Endodermal cell (in vitro differentiated cells): Measurements from ENCODE around the gene HYDIN. TPM values are rescaled to one million over a fixed set of nuclear protein-coding genes. Genes with fewer than 3 reads are reported as not detected.

Source experiments
- DNase-seq: peaks from one replicate; pipeline ENCODE4 v3.0.0-alpha.2; 2017
- H3K27ac ChIP-seq: 2 replicates; pipeline ENCODE4 v1.5.1; 2013; ENCODE audit warnings: mild to moderate bottlenecking, low read depth, low read length, moderate library complexity
- H3K27me3 ChIP-seq: 2 replicates; pipeline ENCODE4 v1.6.1; 2013; ENCODE audit warnings: mild to moderate bottlenecking, low read length, moderate library complexity; ENCODE audit not compliant: insufficient read depth, control insufficient read depth, poor library complexity, severe bottlenecking
- H3K36me3 ChIP-seq: 2 replicates; pipeline ENCODE4 v1.7.0; 2013; ENCODE audit warnings: mild to moderate bottlenecking, low read length, moderate library complexity; ENCODE audit not compliant: control insufficient read depth, insufficient read depth
- H3K4me1 ChIP-seq: one replicate; pipeline ENCODE4 v1.7.0; 2013; ENCODE audit warnings: low read length; ENCODE audit not compliant: control insufficient read depth, insufficient read depth
- H3K4me3 ChIP-seq: 2 replicates; pipeline ENCODE4 v1.5.1; 2013; ENCODE audit warnings: mild to moderate bottlenecking, low read length, moderate library complexity
- H3K9ac ChIP-seq: 2 replicates; pipeline ENCODE4 v1.6.1; 2013; ENCODE audit warnings: mild to moderate bottlenecking, low read length, moderate library complexity; ENCODE audit not compliant: poor library complexity, severe bottlenecking; ENCODE audit errors: extremely low read depth
- H3K9me3 ChIP-seq: 2 replicates; pipeline ENCODE4 v1.6.1; 2013; ENCODE audit warnings: mild to moderate bottlenecking, low read length, moderate library complexity; ENCODE audit not compliant: control insufficient read depth
- H3K27ac Mint-ChIP-seq: 2 replicates; pipeline ENCODE4 v1.8.0; 2020; ENCODE audit warnings: mixed read lengths
- H3K27me3 Mint-ChIP-seq: 2 replicates; pipeline ENCODE4 v1.8.0; 2021; ENCODE audit warnings: mild to moderate bottlenecking, mixed read lengths; ENCODE audit not compliant: insufficient read depth
- H3K36me3 Mint-ChIP-seq: 2 replicates; pipeline ENCODE4 v1.8.0; 2020; ENCODE audit warnings: low read depth, mixed read lengths
- H3K4me1 Mint-ChIP-seq: 2 replicates; pipeline ENCODE4 v1.8.0; 2020; ENCODE audit warnings: mixed read lengths
- H3K4me3 Mint-ChIP-seq: 2 replicates; pipeline ENCODE4 v1.8.0; 2020; ENCODE audit warnings: mild to moderate bottlenecking, moderate library complexity, mixed read lengths
- H3K9me3 Mint-ChIP-seq: 2 replicates; pipeline ENCODE4 v1.8.0; 2020; ENCODE audit warnings: mild to moderate bottlenecking, mixed read lengths
- CTCF ChIP-seq: fragments of 200-600 bp; sonication (generic); conservative IDR thresholded peaks from 2 replicates; pipeline ENCODE4 v1.5.0; 2021; ENCODE audit warnings: antibody characterized with exemption, mild to moderate bottlenecking
- WGBS, 2 experiments: methylation state at CpG; one replicate each; pipeline versions ENCODE4 v1.1.5 to v1.1.7; 2013; ENCODE audit warnings: missing lambda C conversion rate in 2 of 2, mixed read lengths in 1 of 2; ENCODE audit not compliant: insufficient coverage in 1 of 2, insufficient read length in 1 of 2; 5-methylcytosine and 5-hydroxymethylcytosine counted together
- total RNA-seq, 2 donors: library from RNA; stranded (reverse); fragmentation: NEBNext Ultra II Directional in 1 of 2; extraction: Animal tissue kit (Norgen Biotek cat#: 25700) in 1 of 2; gene quantifications; 2 replicates in 1 of 2; 3 replicates in 1 of 2; pipeline ENCODE4 v1.2.1, GENCODE V29; 2021

The HYDIN gene
- total RNA-seq, 2 donors from 2014 or later = 6.4 to 7.7 TPM

GRCh38 chr16:70782237-70782636 is 448.3 kb downstream of the HYDIN start:
- Histone ChIP-seq H3K4me1 (no peaks in the 10 kb centered on the region), H3K9ac (no peak overlapping the region), H3K36me3 (peaks cover 83% of the 10 kb centered on the region), H3K4me3 (no peak overlapping the region), H3K9me3 (peaks cover 8% of the 10 kb centered on the region), H3K27me3 (no peaks in the 10 kb centered on the region), H3K27ac (no peak overlapping the region)
- H3K4me3 Mint-ChIP-seq = no peak overlapping the region
- H3K27me3 Mint-ChIP-seq = no peaks in the 10 kb centered on the region
- peaks cover 79% of the 10 kb centered on the region for H3K36me3 Mint-ChIP-seq
- no peak for DNase-seq
- peaks cover 5% of the 10 kb centered on the region for H3K9me3 Mint-ChIP-seq
- no peak overlapping the region for H3K27ac Mint-ChIP-seq
- TF ChIP-seq CTCF = no peak
- WGBS, 2 experiments = 91 to 100% methylated on average over 1 to 3 of the region's 3 CpGs
- no peaks in the 10 kb centered on the region for H3K4me1 Mint-ChIP-seq

- DNase-seq = no peak
- Mint-ChIP-seq H3K4me1 (no peaks in the 10 kb centered on the region), H3K9me3 (peaks cover 5% of the 10 kb centered on the region), H3K36me3 (peaks cover 80% of the 10 kb centered on the region), H3K4me3 (no peak overlapping the region), H3K27me3 (no peaks in the 10 kb centered on the region), H3K27ac (no peak overlapping the region)
- no peak overlapping the region for H3K9ac ChIP-seq
- H3K4me1 ChIP-seq = no peaks in the 10 kb centered on the region
- H3K4me3 ChIP-seq = no peak overlapping the region
- H3K27ac ChIP-seq = no peak overlapping the region
- no peak for TF ChIP-seq CTCF
- WGBS, 2 experiments = 96 to 98% methylated on average over 8 to 14 of the region's 14 CpGs
- H3K9me3 ChIP-seq = peaks cover 8% of the 10 kb centered on the region
- peaks cover 87% of the 10 kb centered on the region for H3K36me3 ChIP-seq
- H3K27me3 ChIP-seq = no peaks in the 10 kb centered on the region
Measured at GRCh38 chr16:70781800-70782199, 448.7 kb downstream of the HYDIN start.

- no peak for TF ChIP-seq CTCF
- Mint-ChIP-seq H3K27ac (no peak overlapping the region), H3K36me3 (peaks cover 74% of the 10 kb centered on the region)
Measured at GRCh38 chr16:70780546-70780945, 450.0 kb downstream of the HYDIN start.

More at GRCh38 chr16:70780546-70780945, 450.0 kb downstream of the HYDIN start:
- Histone ChIP-seq H3K4me1 (no peaks in the 10 kb centered on the region), H3K9ac (no peak overlapping the region), H3K4me3 (no peak overlapping the region), H3K27ac (no peak overlapping the region), H3K27me3 (no peaks in the 10 kb centered on the region), H3K36me3 (peaks cover 77% of the 10 kb centered on the region), H3K9me3 (peaks cover 8% of the 10 kb centered on the region)
- Mint-ChIP-seq H3K4me1 (no peaks in the 10 kb centered on the region), H3K27me3 (no peaks in the 10 kb centered on the region), H3K4me3 (no peak overlapping the region), H3K9me3 (peaks cover 5% of the 10 kb centered on the region)
- no peak for DNase-seq
- 94 to 96% methylated on average over 10 of the region's 10 CpGs for WGBS, 2 experiments
